ENCODE results near the gene ZC3H7A. TPM values are rescaled to one million over a fixed set of nuclear protein-coding genes. Genes with fewer than 3 reads are reported as not detected.

ZC3H7A gene
- total and polyA plus RNA-seq, 2 of the 4 experiments (the other 2 are of a cell fraction), result 22.2 to 53.9 TPM

DNA sequence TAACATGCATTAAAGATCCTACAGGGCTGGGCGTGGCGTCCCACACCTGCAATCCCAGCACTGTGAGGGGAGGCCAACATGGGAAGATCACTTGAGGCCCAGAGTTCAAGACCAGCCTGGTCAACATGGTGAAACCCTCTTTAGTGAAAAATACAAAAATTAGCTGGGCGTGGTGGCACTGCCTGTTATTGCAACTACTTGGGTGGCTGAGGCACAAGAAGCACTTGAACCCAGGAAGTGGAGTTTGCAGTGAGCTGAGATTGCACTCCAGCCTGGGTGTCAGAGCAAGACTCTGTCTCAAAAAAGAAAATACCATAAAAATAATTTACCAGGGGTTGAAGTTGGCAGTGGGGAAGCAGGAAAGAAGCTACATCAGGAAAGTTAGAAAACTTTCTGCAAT lies 67.3 kb downstream of the ZC3H7A start:
- Histone ChIP-seq H2BK120ac (ENCODE audit: low read depth, low read length) (no peak overlapping the region), H3K56ac (ENCODE audit: extremely low read depth, insufficient read depth, low read length) (no peak overlapping the region), H3K4me3 (ENCODE audit: insufficient read depth, low read depth, low read length) (no peak overlapping the region), H4K20me1 (ENCODE audit: insufficient read depth, low read length) (peaks cover 16% of the 10 kb centered on the region; the same call in 1 of the 2 replicates), H3K4ac (ENCODE audit: low read depth, low read length) (no peak overlapping the region), H2BK20ac (ENCODE audit: low read depth, low read length) (no peak overlapping the region), H4K91ac (ENCODE audit: insufficient read depth, low read depth, low read length) (no peak overlapping the region), H2AK9ac (replicated peaks; ENCODE audit: low read depth, low read length, poor library complexity) (no peak overlapping the region), H4K8ac (ENCODE audit: low read depth in 2 of 2, low read length in 2 of 2) (no peak overlapping the region), H3K9ac (ENCODE audit: low read depth, low read length) (no peak overlapping the region), H2AK5ac (ENCODE audit: low read depth, low read length) (no peak overlapping the region), H3K36me3 (ENCODE audit: control insufficient read depth, insufficient read depth, low read length) (peaks cover 21% of the 10 kb centered on the region), H4K5ac (ENCODE audit: low read depth, low read length) (no peak overlapping the region), H3K79me1 (ENCODE audit: low read depth in 1 of 2, low read length in 2 of 2) (peaks cover 49 to 60% of the 10 kb centered on the region in 2 experiments), H2BK15ac (ENCODE audit: low read depth, low read length) (no peak overlapping the region), H3K23ac (ENCODE audit: low read depth, low read length) (no peak overlapping the region), H2AFZ (replicated peaks; ENCODE audit: low read length, poor library complexity) (no peak overlapping the region), H3K18ac (ENCODE audit: low read depth, low read length) (no peak overlapping the region), H3K27me3 (ENCODE audit: control insufficient read depth, insufficient read depth, low read length) (no peaks in the 10 kb centered on the region), H2BK5ac (ENCODE audit: low read depth, low read length, poor library complexity, severe bottlenecking) (no peak overlapping the region), H3K4me2 (ENCODE audit: low read depth, low read length) (no peak overlapping the region), H3K27ac (ENCODE audit: insufficient read depth, low read length) (no peak overlapping the region), H3K9me1 (ENCODE audit: insufficient read depth, low read length) (peaks cover 4% of the 10 kb centered on the region; the same call in 1 of the 2 replicates), H3K14ac (replicated peaks; ENCODE audit: low read depth, low read length) (no peak overlapping the region), H3K9me3 (ENCODE audit: control insufficient read depth, insufficient read depth, low read length) (no peaks in the 10 kb centered on the region), H3K4me1 (ENCODE audit: control insufficient read depth, insufficient read depth, low read length) (peaks cover 5% of the 10 kb centered on the region)
- BruUV-seq (replicated peaks), result no TSS peak
- dilution Hi-C loops (cut with HindIII; ENCODE audit: low sequenced_read_pairs, unreplicated experiment), result no loop called here
- DNase-seq, result no peak
- ChIA-PET POLR2A (ENCODE audit: unreplicated experiment) (interaction anchor here (0.6 kb wide), 2 partner anchors 13 to 57 kb away, joined by 3 to 4 read pairs; partner anchors contain the start of gene TXNDC11), CTCF (no interaction called here)
- in situ Hi-C loops (cut with MboI; ENCODE audit: low sequenced_read_pairs), result no loop called here
- TF ChIP-seq MXI1 (IDR thresholded peaks at IDR 0.05; ENCODE audit: borderline replicate concordance, low read depth, low read length), result no peak
- TF ChIP-seq RAD21 (IDR thresholded peaks at IDR 0.05; ENCODE audit: low read length), result no peak
- no peak for TF ChIP-seq RCOR1 (IDR thresholded peaks at IDR 0.05; ENCODE audit: insufficient replicate concordance, low read length)
- no peak for TF ChIP-seq MAZ (IDR thresholded peaks at IDR 0.05; ENCODE audit: borderline replicate concordance, low read depth, low read length)
- ATAC-seq (ENCODE audit: low read depth), result no peak
- no CpG with 5 or more reads among the region's 3 CpGs for WGBS, 2 experiments (ENCODE audit: extremely low coverage in 2 of 2, insufficient read length in 1 of 2)
- intact Hi-C loops (cut with micrococcal nuclease), result loop anchor here (5.0 kb wide), 1 partner anchor 87 kb away; no protein-coding TSS in a partner anchor

Measured in IMR-90 (cell line).